Osteocyte (in vitro differentiated cells): ENCODE data around the gene VSTM2L. TPM values are rescaled to one million over a fixed set of nuclear protein-coding genes. Genes with fewer than 3 reads are reported as not detected.

Source experiments
- DNase-seq: peaks from one replicate; pipeline ENCODE4 v3.0.0; 2021; ENCODE audit warnings: mixed read lengths; ENCODE audit not compliant: unreplicated experiment; ENCODE audit errors: extremely low spot score
- H3K27ac Mint-ChIP-seq: one replicate; pipeline ENCODE4 v1.8.0; 2021; ENCODE audit warnings: mild to moderate bottlenecking, mixed read lengths; ENCODE audit not compliant: unreplicated experiment
- H3K27me3 Mint-ChIP-seq: one replicate; pipeline ENCODE4 v1.8.0; 2021; ENCODE audit warnings: mixed read lengths; ENCODE audit not compliant: unreplicated experiment
- H3K36me3 Mint-ChIP-seq: one replicate; pipeline ENCODE4 v1.8.0; 2021; ENCODE audit warnings: mixed read lengths; ENCODE audit not compliant: unreplicated experiment
- H3K4me1 Mint-ChIP-seq: one replicate; pipeline ENCODE4 v1.8.0; 2021; ENCODE audit warnings: mixed read lengths; ENCODE audit not compliant: unreplicated experiment
- H3K4me3 Mint-ChIP-seq: one replicate; pipeline ENCODE4 v1.8.0; 2021; ENCODE audit warnings: mild to moderate bottlenecking, moderate library complexity, mixed read lengths; ENCODE audit not compliant: unreplicated experiment
- H3K9me3 Mint-ChIP-seq: one replicate; pipeline ENCODE4 v1.8.0; 2021; ENCODE audit warnings: mixed read lengths; ENCODE audit not compliant: unreplicated experiment
- total RNA-seq: library from RNA; stranded (reverse); gene quantifications from 2 replicates; pipeline ENCODE4 v1.2.1, GENCODE V29; 2021
- TF ChIP-seq, protein P1 (sequence below): fragments of 200-600 bp; sonication (generic); IDR thresholded peaks from 2 replicates; pipeline ENCODE4 v1.5.0; 2021; ENCODE audit warnings: antibody characterized with exemption, mild to moderate bottlenecking, moderate library complexity

VSTM2L gene
- total RNA-seq, 1 donor from 2014 or later, result 14.7 TPM

DNA sequence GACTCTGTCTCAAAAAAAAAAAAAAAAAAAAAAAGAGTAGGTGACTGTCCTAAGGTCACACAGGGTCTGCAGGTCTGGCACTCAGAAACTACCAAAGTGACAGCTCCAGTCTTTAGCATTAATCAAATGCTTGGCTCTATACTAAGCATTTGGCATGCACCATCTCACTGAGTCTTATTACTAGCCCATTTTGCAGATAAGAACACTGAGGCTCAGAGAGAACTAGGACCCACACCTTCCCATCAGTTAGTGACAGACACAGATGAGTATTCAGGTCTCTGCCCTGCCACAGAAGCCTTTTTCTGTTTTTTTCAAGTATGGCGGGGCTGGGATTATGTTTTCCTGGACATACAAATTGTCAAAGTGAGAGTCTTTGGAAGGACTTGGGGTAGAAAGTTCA is 23.1 kb upstream of the VSTM2L start:
- H3K27ac Mint-ChIP-seq, result no peak overlapping the region
- no peaks in the 10 kb centered on the region for H3K36me3 Mint-ChIP-seq
- no peak overlapping the region for H3K4me3 Mint-ChIP-seq
- no peaks in the 10 kb centered on the region for H3K4me1 Mint-ChIP-seq
- DNase-seq, result no peak
- peaks cover 8% of the 10 kb centered on the region for H3K27me3 Mint-ChIP-seq
- TF ChIP-seq, protein P1, sequence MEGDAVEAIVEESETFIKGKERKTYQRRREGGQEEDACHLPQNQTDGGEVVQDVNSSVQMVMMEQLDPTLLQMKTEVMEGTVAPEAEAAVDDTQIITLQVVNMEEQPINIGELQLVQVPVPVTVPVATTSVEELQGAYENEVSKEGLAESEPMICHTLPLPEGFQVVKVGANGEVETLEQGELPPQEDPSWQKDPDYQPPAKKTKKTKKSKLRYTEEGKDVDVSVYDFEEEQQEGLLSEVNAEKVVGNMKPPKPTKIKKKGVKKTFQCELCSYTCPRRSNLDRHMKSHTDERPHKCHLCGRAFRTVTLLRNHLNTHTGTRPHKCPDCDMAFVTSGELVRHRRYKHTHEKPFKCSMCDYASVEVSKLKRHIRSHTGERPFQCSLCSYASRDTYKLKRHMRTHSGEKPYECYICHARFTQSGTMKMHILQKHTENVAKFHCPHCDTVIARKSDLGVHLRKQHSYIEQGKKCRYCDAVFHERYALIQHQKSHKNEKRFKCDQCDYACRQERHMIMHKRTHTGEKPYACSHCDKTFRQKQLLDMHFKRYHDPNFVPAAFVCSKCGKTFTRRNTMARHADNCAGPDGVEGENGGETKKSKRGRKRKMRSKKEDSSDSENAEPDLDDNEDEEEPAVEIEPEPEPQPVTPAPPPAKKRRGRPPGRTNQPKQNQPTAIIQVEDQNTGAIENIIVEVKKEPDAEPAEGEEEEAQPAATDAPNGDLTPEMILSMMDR, result no peak
- no peaks in the 10 kb centered on the region for H3K9me3 Mint-ChIP-seq

DNA sequence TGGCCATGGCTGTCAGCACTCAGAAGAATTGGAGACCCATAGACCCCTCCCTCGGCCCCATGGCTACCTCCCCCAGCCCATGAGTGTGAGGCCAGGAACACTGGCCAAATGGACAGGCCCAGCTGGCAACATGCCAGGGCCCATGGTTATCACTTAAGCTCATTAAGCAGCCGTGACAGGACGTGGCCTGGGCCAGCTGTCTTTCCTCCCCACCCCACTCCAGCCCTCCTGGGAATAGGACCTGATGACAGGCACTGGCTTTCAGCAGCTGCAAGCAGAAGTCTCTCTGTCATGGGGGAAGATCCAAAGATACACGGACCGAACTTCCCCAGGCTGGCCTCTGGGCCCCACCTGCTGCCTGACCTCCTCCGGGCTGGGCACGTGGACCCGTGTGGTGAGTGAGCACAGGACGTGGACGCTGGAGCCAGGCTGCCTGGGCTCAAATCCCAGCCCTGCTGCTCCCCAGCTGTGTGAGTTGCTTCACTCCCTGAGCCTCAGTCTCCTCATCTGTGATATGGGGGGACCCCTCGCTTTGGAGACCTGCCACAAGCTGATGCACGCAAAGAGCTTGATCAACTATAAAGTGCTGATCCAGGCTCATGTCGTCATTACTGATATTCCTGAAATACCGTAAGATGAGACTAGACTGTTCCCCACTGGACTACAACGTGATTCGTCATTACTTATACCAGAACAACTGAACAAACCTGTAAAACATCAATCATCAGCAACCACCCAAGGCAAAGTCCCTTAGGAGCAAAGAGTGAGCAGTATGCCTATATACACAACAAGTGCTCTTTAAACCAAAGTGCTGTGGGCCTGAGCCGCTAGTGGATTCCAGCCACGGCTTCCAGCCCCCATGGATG is 22.0 kb upstream of the VSTM2L start:
- TF ChIP-seq, protein P1, result no peak
- Mint-ChIP-seq H3K4me3 (no peak overlapping the region), H3K4me1 (no peaks in the 10 kb centered on the region), H3K27ac (no peak overlapping the region), H3K9me3 (no peaks in the 10 kb centered on the region), H3K27me3 (peaks cover 8% of the 10 kb centered on the region), H3K36me3 (no peaks in the 10 kb centered on the region)
- no peak for DNase-seq

DNA sequence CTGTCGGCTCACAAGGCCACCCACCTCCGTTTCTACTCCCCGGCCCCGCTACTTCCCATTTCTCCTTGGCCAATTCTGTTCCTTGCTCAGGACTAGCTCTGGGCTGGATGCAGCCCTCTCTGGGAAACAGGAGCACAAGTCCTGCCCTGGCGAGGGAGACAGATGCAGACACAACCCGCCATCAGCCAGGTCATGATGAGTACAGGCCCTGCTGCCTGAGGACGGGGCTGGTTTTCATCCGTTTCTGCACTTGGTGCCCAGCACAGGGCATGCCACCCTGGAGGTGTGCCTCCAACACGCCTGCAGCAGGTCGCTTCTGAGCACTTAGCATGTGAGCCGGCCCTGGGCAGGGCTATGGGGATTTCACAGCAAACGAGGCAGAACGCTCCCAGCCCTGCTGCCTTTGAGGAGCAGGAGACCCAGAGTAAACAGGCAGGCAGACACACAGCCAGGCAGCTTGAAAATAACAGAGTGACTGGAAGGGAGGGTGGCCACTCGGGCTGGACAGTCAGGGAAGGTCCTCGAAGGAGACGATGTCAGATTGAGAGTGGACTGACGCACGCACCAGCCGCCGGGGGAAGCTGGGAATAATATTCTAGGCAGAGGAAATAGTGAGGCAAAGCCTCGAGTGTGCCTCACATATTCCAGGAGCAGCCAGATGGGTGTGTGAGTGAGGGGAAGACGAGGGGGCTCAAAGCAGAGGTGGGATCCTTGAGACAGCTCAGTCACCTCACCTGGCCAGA is 21.2 kb upstream of the VSTM2L start:
- Mint-ChIP-seq H3K36me3 (no peaks in the 10 kb centered on the region), H3K27me3 (peaks cover 8% of the 10 kb centered on the region), H3K4me3 (no peak overlapping the region)

DNA sequence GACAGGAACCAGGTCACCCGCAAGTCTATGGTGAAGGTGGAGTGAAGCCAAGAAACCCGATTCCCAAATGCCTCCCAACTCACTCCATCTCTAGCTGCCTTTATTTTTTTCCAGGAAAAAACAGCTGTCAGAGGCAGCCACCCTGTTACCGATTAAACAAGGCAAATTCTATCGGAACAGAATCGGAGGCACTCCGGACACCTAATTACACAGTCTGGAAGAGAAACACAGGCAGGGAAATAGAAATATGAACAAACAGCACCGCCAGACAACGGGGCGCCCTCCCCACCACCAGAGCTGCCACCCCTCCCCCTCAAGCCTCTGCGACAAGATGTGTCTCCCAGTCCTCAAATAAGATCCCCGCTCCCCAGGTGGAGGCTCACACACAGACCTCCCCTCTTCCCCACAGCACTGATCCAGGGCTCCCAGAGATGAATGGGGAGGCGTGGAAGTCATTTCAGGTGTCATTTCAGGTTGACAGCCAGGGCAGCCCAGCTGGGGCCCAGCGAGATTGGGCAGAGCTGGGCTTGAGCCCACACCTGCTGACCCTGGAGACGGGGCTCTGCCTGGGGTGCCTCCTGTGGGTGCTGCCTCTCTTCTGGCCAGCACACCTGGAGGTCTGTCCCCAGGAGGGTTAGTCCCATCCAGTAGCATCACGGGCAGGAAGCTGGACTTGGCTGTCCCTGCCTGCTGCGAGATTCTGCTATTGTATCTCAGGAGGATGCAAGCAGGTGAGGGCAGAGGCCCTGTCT is 19.8 kb upstream of the VSTM2L start:
- H3K9me3 Mint-ChIP-seq, result no peaks in the 10 kb centered on the region
- H3K27me3 Mint-ChIP-seq, result peaks cover 14% of the 10 kb centered on the region
- TF ChIP-seq, protein P1, result no peak
- H3K27ac Mint-ChIP-seq, result no peak overlapping the region
- no peaks in the 10 kb centered on the region for H3K4me1 Mint-ChIP-seq
- H3K36me3 Mint-ChIP-seq, result no peaks in the 10 kb centered on the region
- no peak overlapping the region for H3K4me3 Mint-ChIP-seq
- no peak for DNase-seq

More for the DNA sequence above, 21.2 kb upstream of the VSTM2L start:
- Mint-ChIP-seq H3K4me1 (no peaks in the 10 kb centered on the region), H3K27ac (no peak overlapping the region), H3K9me3 (no peaks in the 10 kb centered on the region)
- TF ChIP-seq, protein P1, result no peak
- DNase-seq, result no peak
